ENCODE measurements around the gene HID1.

The HID1 gene

GRCh38 chr17:74972107-74972972, at the start of gene HID1:
Gene HID1, minus strand, starts transcription at chr17:74972759. Its CDS starts 103 bp downstream, at chr17:74972656.
- in situ Hi-C loops (cut with HindIII; ENCODE audit: low sequenced_read_pairs), result no loop called here
- DNase-seq (ENCODE audit: low read depth), result no peak
- no peak for TF ChIP-seq CTCF (IDR thresholded peaks at IDR 0.05; ENCODE audit: low read depth, low read length, missing control alignments)
- H3K4me3 ChIP-seq (ENCODE audit: low read depth, low read length), result peak within 1 kb of the TSS; percentile 39

- no peak for DNase-seq (ENCODE audit: low read depth)
- no peak overlapping the region for H3K4me3 ChIP-seq (ENCODE audit: low read depth, low read length)
- no peak for TF ChIP-seq CTCF (IDR thresholded peaks at IDR 0.05; ENCODE audit: low read depth, low read length, missing control alignments)
- in situ Hi-C loops (cut with HindIII; ENCODE audit: low sequenced_read_pairs), result no loop called here
These were observed 48.0 kb upstream of the HID1 start for GRCh38 chr17:75020331-75021110.

GRCh38 chr17:75019710-75020109, 47.2 kb upstream of the HID1 start:
- no peak for TF ChIP-seq CTCF (IDR thresholded peaks at IDR 0.05; ENCODE audit: low read depth, low read length, missing control alignments)
- DNase-seq (ENCODE audit: low read depth), result no peak
- in situ Hi-C loops (cut with HindIII; ENCODE audit: low sequenced_read_pairs), result no loop called here

GRCh38 chr17:75019146-75019545, 46.6 kb upstream of the HID1 start:
- in situ Hi-C loops (cut with HindIII; ENCODE audit: low sequenced_read_pairs), result no loop called here
- TF ChIP-seq CTCF (IDR thresholded peaks at IDR 0.05; ENCODE audit: low read depth, low read length, missing control alignments), result no peak
- DNase-seq (ENCODE audit: low read depth), result no peak
- no peak overlapping the region for H3K4me3 ChIP-seq (ENCODE audit: low read depth, low read length)

More at GRCh38 chr17:75019710-75020109, 47.2 kb upstream of the HID1 start:
- no peak overlapping the region for H3K4me3 ChIP-seq (ENCODE audit: low read depth, low read length)

GRCh38 chr17:75013092-75013559, 40.6 kb upstream of the HID1 start:
- DNase-seq (ENCODE audit: low read depth), result no peak
- H3K4me3 ChIP-seq (ENCODE audit: low read depth, low read length), result peak overlapping the region; percentile 82
- in situ Hi-C loops (cut with HindIII; ENCODE audit: low sequenced_read_pairs), result no loop called here
- no peak for TF ChIP-seq CTCF (IDR thresholded peaks at IDR 0.05; ENCODE audit: low read depth, low read length, missing control alignments)

GRCh38 chr17:75012346-75013091, 40.0 kb upstream of the HID1 start, which contains the start of gene MRPL58:
Gene MRPL58, plus strand, starts transcription at chr17:75012670. Its CDS starts 17 bp downstream, at chr17:75012687.
- peak; percentile 54 for DNase-seq (ENCODE audit: low read depth)
- H3K4me3 ChIP-seq (ENCODE audit: low read depth, low read length), result peak within 1 kb of the TSS; percentile 82
- in situ Hi-C loops (cut with HindIII; ENCODE audit: low sequenced_read_pairs), result no loop called here
- peak; percentile 57 for TF ChIP-seq CTCF (IDR thresholded peaks at IDR 0.05; ENCODE audit: low read depth, low read length, missing control alignments)

Data from astrocyte of the cerebellum (primary cell).